NCI-H345 treated with DMSO at 0.1 percent for 48 hours (cell line): ENCODE data around the gene PODN.

Source experiments
- DNase-seq: peaks from one replicate; lab custom pipeline; 2025; ENCODE audit not compliant: unreplicated experiment; lab: John Stamatoyannopoulos, UW

Gene PODN

GRCh38 chr1:53088616-53089300 is 26.7 kb downstream of the PODN start:
- DNase-seq, result no peak

GRCh38 chr1:53089478-53090226 is 27.6 kb downstream of the PODN start:
- DNase-seq, result no peak

GRCh38 chr1:53090227-53091147 is 28.5 kb downstream of the PODN start:
- no peak for DNase-seq

GRCh38 chr1:53091841-53092645 is 30.0 kb downstream of the PODN start:
- DNase-seq, result no peak

- DNase-seq, result no peak
These were observed 30.8 kb downstream of the PODN start for GRCh38 chr1:53092659-53093450.

GRCh38 chr1:53093451-53093754 is 31.4 kb downstream of the PODN start:
- no peak for DNase-seq

GRCh38 chr1:53093778-53094532 is 31.9 kb downstream of the PODN start:
- no peak for DNase-seq

GRCh38 chr1:53094533-53094919 is 32.5 kb downstream of the PODN start:
- no peak for DNase-seq

- DNase-seq, result no peak
These were observed 42.4 kb downstream of the PODN start for GRCh38 chr1:53104289-53104913.

GRCh38 chr1:53107090-53107489 is 45.1 kb downstream of the PODN start:
- DNase-seq, result no peak

GRCh38 chr1:53107570-53108322 is 45.7 kb downstream of the PODN start:
- DNase-seq, result peak; percentile 31

GRCh38 chr1:53108646-53109580 is 46.9 kb downstream of the PODN start:
- DNase-seq, result no peak

GRCh38 chr1:53110370-53111072 is 48.5 kb downstream of the PODN start:
- DNase-seq, result no peak

- no peak for DNase-seq
These were observed 49.1 kb downstream of the PODN start for GRCh38 chr1:53111073-53111556.

- no peak for DNase-seq
These were observed 49.7 kb downstream of the PODN start for GRCh38 chr1:53111693-53112092.

- no peak for DNase-seq
These were observed 50.3 kb downstream of the PODN start for GRCh38 chr1:53112271-53112774.
